Liver (tissue), 3 donors: ENCODE results near the gene OSBPL9.

Source experiments
- EGR1 ChIP-seq, 2 donors: IDR thresholded peaks; 2 replicates each; pipeline ENCODE4 v1.6.1; 2016 to 2018; ENCODE audit warnings: antibody characterized with exemption in 2 of 2, low read depth in 2 of 2
- JUND ChIP-seq, 2 donors: IDR thresholded peaks; 2 replicates each; pipeline ENCODE4 v1.6.1; 2016; ENCODE audit warnings: antibody characterized with exemption in 2 of 2
- TF ChIP-seq, protein P1 (sequence below): fragments of 150-350 bp; IDR thresholded peaks from 2 replicates; pipeline ENCODE4 v1.5.1; 2017; ENCODE audit warnings: improper control_type of control experiment, low read depth, low read length; ENCODE audit not compliant: missing input control
- donor health status: healthy.
- donor health status: healthy.

DNA sequence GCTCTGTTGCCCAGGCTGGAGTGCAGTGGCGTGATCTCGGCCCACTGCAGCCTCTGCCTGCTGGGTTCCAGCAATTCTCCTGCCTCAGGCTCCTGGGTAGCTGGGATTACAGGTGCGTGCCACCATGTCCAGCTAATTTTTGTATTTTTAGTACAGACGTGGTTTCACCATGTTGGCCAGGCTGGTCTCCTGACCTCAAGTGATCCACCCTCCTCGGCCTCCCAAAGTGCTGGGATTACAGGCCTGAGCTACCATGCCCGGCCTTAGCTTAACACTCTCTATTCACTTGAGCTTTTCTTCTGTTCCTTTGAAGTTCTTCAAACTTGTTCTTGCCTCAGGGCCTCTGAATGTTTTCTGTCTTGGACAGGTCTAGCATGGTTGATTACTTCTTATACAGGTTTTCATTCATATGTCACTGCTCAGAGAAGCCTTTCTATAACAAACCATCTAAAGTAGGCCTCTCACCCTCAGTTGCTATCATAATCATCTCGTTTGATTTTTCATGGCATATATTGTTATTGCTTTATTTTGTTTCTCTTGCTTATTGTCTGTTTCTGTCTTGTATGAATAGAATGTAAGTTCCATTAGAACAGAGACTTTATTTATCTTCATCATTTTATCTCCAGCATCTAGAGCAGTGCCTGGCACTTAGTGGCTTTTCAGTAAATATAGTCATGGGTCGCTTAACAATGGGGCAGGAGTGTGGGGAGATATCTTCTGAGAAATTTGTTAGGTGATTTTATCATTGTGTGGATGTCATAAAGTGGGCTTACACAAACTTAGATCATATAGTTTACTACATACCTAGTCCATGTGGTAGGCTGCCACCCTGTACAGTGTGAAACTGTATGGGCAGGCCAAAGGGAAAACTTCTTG, 12.1 kb downstream of the OSBPL9 start:
- TF ChIP-seq, protein P1, sequence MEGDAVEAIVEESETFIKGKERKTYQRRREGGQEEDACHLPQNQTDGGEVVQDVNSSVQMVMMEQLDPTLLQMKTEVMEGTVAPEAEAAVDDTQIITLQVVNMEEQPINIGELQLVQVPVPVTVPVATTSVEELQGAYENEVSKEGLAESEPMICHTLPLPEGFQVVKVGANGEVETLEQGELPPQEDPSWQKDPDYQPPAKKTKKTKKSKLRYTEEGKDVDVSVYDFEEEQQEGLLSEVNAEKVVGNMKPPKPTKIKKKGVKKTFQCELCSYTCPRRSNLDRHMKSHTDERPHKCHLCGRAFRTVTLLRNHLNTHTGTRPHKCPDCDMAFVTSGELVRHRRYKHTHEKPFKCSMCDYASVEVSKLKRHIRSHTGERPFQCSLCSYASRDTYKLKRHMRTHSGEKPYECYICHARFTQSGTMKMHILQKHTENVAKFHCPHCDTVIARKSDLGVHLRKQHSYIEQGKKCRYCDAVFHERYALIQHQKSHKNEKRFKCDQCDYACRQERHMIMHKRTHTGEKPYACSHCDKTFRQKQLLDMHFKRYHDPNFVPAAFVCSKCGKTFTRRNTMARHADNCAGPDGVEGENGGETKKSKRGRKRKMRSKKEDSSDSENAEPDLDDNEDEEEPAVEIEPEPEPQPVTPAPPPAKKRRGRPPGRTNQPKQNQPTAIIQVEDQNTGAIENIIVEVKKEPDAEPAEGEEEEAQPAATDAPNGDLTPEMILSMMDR: no peak
- no peak for TF ChIP-seq EGR1 (IDR thresholded peaks at IDR 0.05; ENCODE audit: low read depth in 2 of 2)
- no peak for TF ChIP-seq JUND (IDR thresholded peaks at IDR 0.05)
